ENCODE results near the gene TECR. TPM values are rescaled to one million over a fixed set of nuclear protein-coding genes. Genes with fewer than 3 reads are reported as not detected.

The TECR gene
- total RNA-seq, 6 donors from 2014 or later: 54.0 to 124 (median 80.6) TPM

DNA sequence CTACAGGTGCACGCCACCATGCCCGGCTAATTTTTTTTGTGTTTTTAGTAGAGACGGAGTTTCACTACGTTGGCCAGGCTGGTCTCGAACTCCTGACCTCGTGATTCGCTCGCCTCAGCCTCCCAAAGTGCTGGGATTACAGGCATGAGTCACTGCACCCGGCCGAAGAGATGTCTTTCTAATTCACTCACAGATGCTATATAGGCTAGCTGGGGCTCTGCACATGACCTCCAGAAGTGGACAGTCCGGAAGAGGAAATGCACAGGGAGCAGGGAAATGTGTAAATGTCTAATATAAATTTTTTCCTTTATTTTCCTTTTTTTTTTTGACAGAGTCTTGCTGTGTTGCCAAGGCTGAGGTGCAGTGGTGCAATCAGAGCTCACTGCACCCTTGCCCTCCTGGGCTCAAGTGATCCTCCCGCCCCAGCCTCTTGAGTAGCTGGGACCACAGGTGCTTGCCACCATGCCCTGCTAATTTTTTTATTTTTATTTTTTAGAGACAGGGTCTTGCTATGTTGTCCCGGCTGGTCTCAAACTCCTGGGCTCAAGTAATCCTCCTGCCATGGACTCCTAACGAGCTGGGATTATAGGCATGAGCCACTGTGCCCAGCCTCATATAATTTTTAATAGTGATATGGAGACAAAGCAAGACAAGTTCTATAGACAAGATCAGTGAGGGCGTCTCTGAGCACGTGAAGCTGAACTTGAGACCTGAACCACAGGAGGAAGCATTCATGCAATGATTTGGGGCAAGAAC lies 41.8 kb upstream of the TECR start:
- TF ChIP-seq CTCF (IDR thresholded peaks at IDR 0.05): no peak
- no peak for TF ChIP-seq EP300 (IDR thresholded peaks at IDR 0.05)
- TF ChIP-seq POLR2AphosphoS5 (IDR thresholded peaks at IDR 0.05): no peak
- TF ChIP-seq POLR2A (IDR thresholded peaks at IDR 0.05): no peak
- Histone ChIP-seq H3K4me3 (no peak overlapping the region), H3K9me3 (no peaks in the 10 kb centered on the region), H3K27me3 (no peaks in the 10 kb centered on the region), H3K4me1 (no peaks in the 10 kb centered on the region), H3K36me3 (peaks cover 6 to 63% (median 40%) of the 10 kb centered on the region in 4 donors), H3K27ac (no peak overlapping the region)
- ATAC-seq (ENCODE audit: low FRiP score in 2 of 2) (no peak), DNase-seq (no peak)
- WGBS, 2 donors: 96 to 97% methylated on average over 16 of the region's 16 CpGs

DNA sequence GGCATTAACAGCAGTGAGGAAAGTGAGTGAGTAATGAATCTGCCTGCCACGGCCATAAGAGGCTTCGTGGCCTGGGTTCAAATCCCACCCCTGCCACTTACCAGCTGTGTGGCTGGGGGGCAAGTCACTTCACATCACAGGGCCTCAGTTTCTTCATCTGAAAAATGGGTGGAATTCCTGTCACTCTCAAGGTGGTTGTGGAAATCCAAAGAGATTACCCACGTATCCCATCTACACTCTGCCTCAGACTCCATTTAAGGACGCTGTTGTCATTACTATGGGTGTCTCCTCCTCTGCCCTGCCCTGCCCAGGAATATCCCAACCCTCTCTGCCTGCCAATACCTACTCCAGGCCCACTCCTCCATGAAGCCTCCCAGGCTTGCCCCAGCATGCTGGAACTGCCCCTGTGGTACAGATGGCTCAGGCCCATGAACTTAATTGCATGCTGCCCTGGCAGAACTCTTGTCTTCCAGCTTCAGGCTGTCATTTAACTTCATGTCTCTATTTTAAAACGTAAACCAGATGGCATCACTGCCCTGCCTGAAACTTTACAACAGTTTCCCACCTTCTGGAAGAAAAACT lies 36.5 kb upstream of the TECR start:
- Histone ChIP-seq H3K36me3 (peaks cover 6 to 35% (median 26%) of the 10 kb centered on the region in 4 donors), H3K4me1 (peaks cover 27 to 39% (median 29%) of the 10 kb centered on the region in 4 donors), H3K27me3 (no peaks in the 10 kb centered on the region), H3K27ac (no peak overlapping the region), H3K9me3 (no peaks in the 10 kb centered on the region), H3K4me3 (no peak overlapping the region)
- DNase-seq (no peak), ATAC-seq (ENCODE audit: low FRiP score in 2 of 2) (no peak)
- WGBS, 2 donors: 91 to 98% methylated on average over 5 of the region's 5 CpGs
- TF ChIP-seq POLR2A (IDR thresholded peaks at IDR 0.05) (no peak), CTCF (IDR thresholded peaks at IDR 0.05) (no peak), POLR2AphosphoS5 (IDR thresholded peaks at IDR 0.05) (no peak), EP300 (IDR thresholded peaks at IDR 0.05) (no peak)

GRCh38 chr19:14494411-14494810 lies 35.0 kb upstream of the TECR start:
- no peaks in the 10 kb centered on the region for H3K9me3 ChIP-seq
- 50 to 58% methylated on average over 4 of the region's 4 CpGs for WGBS, 2 donors
- H3K36me3 ChIP-seq: peaks cover 3 to 24% (median 12%) of the 10 kb centered on the region in 4 donors
- no peak for TF ChIP-seq POLR2AphosphoS5 (IDR thresholded peaks at IDR 0.05)
- no peak for TF ChIP-seq EP300 (IDR thresholded peaks at IDR 0.05)
- peak overlapping the region; percentile 86 to 89 (median 88) for H3K27ac ChIP-seq
- no peaks in the 10 kb centered on the region for H3K27me3 ChIP-seq
- H3K4me3 ChIP-seq: peak overlapping the region in 3 of 4 donors; percentile 86 to 98 (median 93)
- no peak for ATAC-seq (ENCODE audit: low FRiP score in 2 of 2)
- peaks cover 30 to 45% (median 33%) of the 10 kb centered on the region in 4 donors for H3K4me1 ChIP-seq
- DNase-seq: no peak

GRCh38 chr19:14494910-14495671 lies 34.3 kb upstream of the TECR start:
- Histone ChIP-seq H3K27me3 (no peaks in the 10 kb centered on the region), H3K4me3 (peak overlapping the region; percentile 86 to 98 (median 94)), H3K27ac (peak overlapping the region; percentile 86 to 89 (median 88)), H3K36me3 (peaks cover 3 to 19% (median 9%) of the 10 kb centered on the region in 4 donors), H3K4me1 (peaks cover 30 to 45% (median 33%) of the 10 kb centered on the region in 4 donors), H3K9me3 (no peaks in the 10 kb centered on the region)
- DNase-seq (peak in 1 of 2 donors; percentile 59), ATAC-seq (ENCODE audit: low FRiP score in 2 of 2) (no peak)
- WGBS, 2 donors: 16 to 18% methylated on average over 11 to 14 of the region's 14 CpGs
- TF ChIP-seq CTCF (IDR thresholded peaks at IDR 0.05): no peak
- TF ChIP-seq EP300 (IDR thresholded peaks at IDR 0.05): no peak
- no peak for TF ChIP-seq POLR2A (IDR thresholded peaks at IDR 0.05)
- no peak for TF ChIP-seq POLR2AphosphoS5 (IDR thresholded peaks at IDR 0.05)

- peaks cover 0 to 14% (median 8%) of the 10 kb centered on the region in 4 donors for H3K36me3 ChIP-seq
- no peaks in the 10 kb centered on the region for H3K27me3 ChIP-seq
- ATAC-seq (ENCODE audit: low FRiP score in 2 of 2) (peak in 1 of 2 donors; percentile 0), DNase-seq (no peak)
- no peaks in the 10 kb centered on the region for H3K9me3 ChIP-seq
- TF ChIP-seq CTCF (IDR thresholded peaks at IDR 0.05): no peak
- no peak for TF ChIP-seq POLR2AphosphoS5 (IDR thresholded peaks at IDR 0.05)
- TF ChIP-seq EP300 (IDR thresholded peaks at IDR 0.05): no peak
- H3K27ac ChIP-seq: peak overlapping the region; percentile 86 to 89 (median 88)
- peak overlapping the region; percentile 86 to 98 (median 94) for H3K4me3 ChIP-seq
- 0% methylated on average over 2 to 6 of the region's 28 CpGs for WGBS, 2 donors
- H3K4me1 ChIP-seq: peaks cover 30 to 45% (median 33%) of the 10 kb centered on the region in 4 donors
Measured at GRCh38 chr19:14495672-14496028, 33.7 kb upstream of the TECR start.
